HG03575 (cell line): Measurements from ENCODE around the gene TCERG1L.

Experiments used
- ATAC-seq: cut with Tn5 transposase; IDR thresholded peaks from one replicate; pipeline ENCODE4 v1.9.1; 2021; ENCODE audit not compliant: unreplicated experiment, insufficient number of reproducible peaks, low FRiP score; ENCODE audit errors: extremely low read depth

The TCERG1L gene

DNA sequence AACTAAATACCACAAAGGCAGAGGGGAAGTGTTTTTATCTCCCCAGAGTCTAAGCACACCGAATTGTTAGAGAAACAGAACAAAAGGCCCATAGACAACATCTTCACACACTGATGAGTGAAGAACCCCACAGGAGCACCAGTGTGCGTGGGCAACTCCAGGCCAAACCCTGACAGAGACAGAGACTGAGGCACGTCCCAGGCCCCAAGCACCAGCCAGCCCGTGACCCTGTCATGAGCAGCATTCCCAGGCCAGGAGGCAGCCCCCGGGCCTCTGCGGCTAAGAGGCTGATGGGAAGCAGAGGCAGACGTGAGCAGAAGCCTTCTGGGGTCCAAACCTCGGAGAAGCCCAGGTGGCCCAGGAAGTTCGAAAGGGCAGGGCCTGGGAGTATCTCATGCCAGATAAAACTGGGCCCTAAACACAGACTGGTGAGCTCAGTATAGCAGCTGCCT, 184.4 kb downstream of the TCERG1L start:
- ATAC-seq = no peak

DNA sequence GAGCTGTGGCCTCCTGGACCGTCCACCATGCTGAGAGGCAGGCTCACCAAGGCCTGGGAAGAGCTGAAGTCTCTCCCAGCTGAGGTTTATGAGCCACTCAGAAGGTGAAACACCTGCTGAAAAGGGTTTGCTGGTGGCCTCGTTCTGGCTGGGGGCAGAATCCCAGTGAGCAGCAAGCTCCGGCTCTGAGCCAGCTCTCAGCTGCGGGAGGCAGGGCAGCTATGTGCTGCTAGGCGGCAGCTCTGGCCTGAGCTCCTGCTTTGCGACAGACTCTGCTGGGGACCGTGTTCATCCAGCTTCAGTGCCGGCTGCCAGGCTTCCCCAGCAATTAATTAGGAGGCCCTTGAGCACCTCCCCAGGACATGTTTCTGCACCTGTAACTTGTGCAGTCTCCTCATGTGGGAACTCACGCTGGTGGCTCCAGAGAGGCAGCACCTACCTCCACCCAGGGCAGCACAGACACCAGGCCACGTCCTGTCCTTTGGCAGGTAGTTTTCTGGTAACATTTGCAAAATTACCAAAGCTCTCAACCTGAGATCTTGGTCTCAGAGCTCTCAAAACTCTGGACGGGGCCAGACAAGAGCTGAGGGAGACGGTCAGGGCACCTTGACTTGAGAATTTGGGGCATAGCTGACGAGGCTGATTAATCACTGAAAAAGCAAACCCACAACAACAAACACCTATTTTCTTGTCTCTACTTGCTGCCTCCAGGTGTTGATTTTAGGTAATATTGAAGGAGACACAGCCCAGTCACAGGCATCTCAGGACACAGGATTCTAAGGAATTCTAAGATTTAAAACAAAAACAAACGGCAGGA, 185.0 kb downstream of the TCERG1L start:
- no peak for ATAC-seq

DNA sequence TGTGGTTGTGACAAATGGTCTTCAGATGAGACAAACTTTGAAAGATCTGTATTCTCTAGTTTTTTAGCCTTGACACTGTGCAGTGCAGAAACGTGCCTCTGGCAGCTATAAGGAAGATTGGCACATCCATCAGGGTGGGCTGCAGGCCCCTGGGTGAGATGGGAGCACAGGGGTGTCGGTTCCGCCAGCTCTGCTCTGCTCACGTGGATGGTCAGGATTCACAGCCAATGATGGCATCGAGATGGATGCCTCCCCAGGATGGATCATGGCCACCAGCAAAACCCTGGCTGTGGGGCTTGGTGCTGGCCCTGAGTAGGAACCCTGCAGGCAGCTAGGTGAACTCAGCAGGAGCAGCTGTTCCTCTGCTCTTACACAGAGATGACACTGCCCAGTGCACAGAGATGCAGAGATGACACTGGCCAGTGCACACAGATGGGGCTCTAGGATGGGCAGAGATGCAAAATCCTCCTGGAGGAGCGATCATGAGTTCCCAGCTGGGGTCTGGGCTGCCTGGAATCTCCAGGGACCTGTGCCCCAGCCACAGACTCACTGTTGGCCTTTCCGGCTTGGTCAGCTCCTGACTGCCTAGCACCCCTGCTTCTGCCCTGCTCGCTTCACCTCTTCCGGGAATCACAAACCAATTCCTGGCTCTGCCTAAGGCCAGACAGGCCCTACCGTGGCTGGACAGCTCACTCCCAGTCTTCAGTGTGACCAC, 185.9 kb downstream of the TCERG1L start:
- no peak for ATAC-seq

DNA sequence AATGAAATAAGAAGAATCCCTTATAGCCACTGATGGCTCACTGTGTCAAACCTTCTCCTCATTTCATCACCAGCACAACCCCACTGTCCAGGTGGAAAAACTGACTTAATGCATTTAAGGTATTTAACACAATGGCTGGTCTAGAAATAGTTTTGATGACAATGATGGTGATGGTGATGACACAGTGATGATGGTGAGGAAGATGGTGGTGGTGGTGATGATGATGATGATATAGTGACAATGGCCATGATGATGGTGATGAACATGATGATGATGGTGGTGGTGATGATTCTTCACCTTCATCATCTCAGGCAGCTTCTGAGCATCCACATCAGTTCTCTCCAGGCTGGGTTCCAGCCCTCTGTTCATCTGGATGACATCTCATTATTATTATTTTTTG, 186.6 kb downstream of the TCERG1L start:
- no peak for ATAC-seq

DNA sequence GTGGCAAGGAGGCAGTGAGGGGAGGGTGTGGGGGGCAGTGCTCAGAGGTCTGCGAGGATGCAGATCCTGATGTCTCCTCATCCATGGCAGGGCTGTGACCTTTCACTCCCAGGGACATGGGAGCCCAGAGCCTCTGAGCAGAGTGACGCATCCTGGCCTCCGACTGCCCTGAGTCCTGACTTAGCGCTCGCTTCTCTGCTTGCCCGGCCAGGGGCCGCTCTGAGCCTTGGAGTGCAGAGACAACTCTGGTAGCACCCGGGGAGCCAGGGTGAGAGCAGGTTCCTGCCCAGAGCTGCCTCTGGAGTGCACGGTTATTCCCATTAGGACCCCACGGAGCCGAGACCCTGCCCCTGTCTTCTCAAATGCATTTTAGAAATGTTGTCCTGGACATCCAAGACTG, 188.0 kb downstream of the TCERG1L start:
- ATAC-seq = no peak

DNA sequence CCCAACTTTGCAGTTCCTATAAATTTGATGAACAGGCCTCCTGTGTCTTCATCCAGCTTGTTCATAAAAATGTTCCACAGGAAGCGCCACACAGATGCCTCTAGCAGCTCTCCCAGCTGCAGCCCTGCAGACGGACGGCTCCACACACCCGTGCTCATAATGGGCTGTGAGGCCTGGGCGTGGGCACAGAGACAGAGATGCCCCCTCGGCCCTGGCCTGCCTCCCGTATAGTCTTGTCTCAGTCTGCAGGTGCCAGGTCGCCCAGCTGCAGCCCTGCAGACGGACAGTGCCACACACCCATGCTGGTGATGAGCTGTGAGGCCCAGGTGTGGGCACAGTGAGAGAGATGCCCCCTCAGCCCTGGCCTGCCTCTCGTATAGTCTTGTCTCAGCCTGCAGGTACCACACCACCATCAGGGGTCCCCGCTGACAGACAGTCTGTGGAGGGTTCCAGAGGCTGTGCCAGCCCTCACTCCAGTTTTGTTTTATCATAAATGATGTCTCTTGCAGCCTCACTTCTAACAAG, 189.9 kb downstream of the TCERG1L start:
- ATAC-seq = no peak

DNA sequence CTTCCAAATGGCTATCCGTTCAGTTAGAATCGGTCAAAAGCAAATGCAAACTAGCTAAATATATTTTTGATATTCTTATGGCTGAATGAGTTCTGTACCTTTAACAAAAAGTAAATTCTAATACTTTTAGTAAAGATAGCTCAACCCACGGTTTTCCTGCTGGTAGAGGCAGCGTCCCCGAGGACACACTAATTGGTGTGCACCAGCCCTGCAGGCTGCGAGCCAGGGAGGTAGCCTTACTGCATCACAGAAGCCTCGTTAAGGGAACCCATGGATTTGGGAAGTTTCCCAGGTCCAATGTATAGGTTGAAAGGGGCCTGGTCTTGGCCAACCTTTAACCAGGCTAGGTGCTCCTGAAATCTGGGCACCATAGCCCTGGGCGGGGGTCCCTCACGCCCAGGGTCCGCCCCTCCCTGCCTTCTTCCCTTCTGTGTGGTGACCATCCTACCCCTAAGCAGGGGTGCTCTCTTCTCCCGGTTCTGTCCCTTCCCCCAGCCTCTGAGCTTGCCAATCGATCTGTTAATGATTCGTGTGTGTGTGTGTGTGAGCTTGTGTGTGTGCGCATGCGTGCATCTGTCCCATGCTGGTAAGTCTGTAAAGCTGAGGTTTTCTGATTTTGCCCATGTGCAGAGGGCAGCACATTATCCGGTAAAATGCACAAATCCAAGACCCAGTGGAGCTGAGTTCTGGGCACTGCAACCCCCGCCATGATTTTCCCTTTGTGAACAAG, 191.7 kb downstream of the TCERG1L start:
- no peak for ATAC-seq

DNA sequence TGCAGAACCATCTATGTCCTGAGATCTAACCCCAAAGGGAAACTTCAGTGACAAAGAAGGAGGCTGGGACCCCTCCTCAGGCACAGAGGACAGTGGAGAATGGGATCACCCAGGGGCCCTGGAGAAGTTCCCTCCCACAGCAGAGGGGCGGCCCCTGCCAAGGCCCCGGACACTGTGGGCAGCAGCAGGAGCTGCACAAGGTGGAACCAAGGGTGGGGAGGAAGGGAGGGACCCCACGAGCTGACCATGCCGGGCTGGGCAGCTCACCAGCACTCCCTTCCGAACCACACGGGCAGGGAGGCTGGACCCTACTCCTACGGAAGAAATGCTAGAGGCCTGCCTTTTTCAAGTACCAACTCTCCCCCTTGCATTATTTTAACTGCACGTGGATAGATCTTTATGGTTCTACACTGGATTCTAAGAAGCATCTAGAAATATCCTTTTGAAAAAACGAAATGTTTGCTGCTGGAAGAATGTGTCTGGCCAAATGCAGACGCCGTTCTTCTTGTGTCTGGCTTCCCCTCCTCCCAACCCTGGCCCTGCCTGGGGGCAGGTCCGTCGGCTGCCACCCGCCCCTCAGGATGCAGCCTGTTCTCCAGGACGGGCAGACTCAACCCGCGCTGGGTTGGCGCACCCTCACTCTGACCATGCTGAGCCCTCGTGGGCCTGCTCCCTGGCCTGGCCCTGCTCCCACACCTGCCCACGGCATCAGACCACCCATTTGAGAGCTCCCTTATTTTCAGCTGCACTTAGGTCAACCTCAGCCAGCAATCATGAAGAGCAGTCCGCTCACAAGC, 193.9 kb downstream of the TCERG1L start:
- ATAC-seq = no peak

DNA sequence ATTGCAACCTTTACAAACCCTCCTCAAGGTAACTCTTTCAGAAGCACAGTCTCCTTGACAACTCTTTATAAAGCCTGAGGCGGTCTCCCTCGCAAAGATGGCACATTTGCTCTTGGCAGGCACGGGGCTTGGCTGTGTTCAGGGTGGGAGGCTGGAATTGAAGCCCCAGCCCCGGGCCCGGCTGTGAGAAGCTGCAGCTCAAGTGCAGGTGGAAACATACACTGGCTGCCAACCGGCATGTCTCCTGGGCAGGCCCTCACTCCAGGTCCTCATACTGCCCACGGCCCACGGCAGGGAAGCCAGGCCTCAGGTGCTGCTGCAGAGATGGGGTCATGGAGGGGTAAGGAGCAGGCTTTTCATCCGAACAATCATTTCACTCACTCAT, 194.5 kb downstream of the TCERG1L start:
- ATAC-seq = no peak

DNA sequence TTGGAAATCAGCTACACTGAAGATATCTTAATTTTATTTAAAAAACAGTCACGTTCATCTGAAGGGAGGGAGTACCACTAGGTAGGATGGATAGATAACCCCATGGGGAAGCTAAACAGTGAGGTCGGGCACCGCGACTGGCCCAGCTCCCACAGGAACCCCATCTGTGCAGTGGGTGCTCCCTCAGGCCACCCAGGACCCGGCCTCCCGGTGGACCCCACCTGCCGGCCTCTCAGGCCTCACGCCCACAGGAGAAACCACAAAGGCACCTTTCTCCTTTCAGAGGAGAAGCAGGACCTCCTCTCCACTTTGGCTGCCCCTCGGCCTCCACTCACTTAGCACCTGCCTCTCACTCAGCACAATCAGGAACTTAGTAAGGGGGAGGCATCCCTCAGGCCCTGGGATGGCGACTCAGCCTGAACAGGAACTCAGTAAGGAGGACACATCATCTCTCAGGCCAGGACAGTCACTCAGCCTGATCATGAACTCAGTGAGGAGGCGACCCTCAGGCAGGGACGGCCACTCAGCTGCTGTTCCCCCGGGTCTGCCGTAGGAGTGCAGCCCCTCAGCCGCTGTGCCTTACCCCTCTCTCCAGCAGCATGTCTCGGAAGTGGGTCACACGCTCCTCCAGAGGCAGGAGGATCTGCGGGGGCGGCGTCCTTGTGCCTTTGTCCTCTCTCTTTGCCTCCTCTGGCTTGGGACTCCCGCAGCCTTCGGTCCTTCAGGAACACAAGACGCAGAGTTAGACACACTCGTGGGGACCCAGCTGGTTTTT, 195.1 kb downstream of the TCERG1L start:
- ATAC-seq = no peak

DNA sequence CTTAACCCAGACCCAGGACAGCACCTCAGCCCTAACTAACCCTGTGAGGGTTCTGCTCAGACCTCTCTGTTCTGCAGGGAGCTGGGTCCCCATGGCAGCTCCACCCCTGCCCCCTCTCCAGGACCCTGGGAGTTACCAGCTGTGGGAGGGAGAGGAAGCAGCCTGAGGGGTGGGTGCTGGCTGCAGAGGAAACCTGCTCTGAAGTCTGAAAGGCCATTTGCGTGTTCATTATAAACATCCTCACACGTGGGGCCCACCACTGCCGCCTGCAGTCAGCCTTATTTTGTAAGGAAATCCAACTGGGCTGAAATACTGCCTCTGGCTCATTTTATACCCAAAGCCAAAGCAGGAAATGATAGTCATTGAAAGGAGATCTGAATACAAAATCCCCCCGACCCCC, 195.7 kb downstream of the TCERG1L start:
- no peak for ATAC-seq

DNA sequence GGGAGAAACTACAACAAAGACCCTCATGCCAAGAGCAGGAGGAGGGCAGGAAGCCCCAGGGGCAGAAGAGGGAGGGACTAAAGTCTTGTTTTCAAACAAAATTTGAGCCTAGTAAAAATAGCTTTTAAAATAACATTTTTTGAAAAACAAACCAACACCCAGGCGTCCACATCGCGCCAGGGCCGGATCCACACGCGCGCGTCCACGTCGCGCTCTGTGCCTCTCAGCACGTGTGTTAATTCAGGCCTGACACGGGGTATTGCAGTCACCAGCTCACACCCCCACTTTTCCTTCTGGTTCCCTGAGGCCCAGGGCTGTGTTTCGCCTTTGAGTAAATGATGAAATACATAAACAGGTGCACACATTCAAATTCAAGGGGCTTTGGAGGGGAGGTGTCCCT, 196.2 kb downstream of the TCERG1L start:
- ATAC-seq = no peak

DNA sequence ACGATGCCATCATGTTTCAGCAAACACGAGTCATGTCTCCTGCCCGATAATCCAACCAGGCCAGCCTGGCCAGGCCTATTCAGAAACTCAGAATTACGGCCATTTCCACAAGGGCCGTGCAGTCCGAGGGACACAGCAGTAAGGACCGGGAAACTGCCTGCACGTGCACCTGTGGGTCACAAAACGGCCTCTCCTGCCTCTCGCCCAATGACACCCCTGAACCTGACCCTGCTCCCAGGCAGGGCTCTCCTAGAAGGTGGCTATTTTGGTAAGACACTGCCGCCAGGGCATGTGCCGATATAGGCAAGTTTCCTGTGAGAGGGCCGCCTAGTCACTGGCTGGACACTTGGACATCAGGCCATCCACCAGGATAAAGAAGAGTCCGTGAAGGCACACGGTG, 196.7 kb downstream of the TCERG1L start:
- ATAC-seq = no peak

DNA sequence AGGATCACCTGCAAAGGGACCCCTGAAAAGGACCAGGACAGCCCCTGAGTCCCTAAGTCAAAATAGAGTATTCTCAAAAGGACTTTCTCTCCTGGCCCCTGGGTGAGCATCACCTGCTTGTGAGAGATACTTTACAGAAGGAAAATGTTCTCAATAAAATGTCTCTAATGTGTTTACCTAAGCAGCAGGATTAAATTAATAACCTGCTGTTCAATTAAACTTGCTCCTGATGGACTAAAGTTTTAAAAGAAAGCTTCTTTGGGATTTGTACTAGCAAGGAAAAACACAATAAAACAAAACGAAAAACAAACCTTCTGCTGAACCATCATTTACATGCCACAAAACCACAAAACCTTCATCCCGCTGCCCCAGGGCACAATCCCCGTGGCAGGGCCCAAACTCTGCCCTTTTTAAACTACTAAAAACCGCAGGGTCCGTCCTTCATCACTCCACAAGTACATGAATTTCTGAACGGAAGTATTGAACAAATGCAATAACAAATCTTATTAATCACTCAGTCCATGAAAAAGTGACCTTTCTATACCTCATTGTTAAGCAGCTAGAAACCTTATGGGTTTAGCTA, 197.7 kb downstream of the TCERG1L start:
- ATAC-seq = no peak

DNA sequence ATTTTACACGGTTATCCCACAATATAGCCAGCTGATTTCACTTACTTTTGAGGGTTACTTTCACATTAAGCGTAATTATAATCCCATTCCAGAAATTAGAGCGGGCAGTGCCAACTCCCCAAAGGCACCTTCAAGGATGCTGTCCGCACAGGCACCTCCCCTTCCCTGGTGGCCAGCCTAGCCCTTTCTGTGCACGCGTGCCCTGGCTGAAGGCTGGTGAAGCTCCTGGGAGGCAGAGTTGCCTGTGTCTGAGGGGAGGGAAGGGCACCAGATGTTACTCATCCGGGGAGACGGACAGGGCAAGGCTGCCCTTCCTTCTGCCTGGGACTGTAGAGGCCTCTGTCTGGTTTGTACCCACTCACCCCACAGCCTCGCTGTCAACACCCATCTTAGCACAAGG, 198.4 kb downstream of the TCERG1L start:
- no peak for ATAC-seq

DNA sequence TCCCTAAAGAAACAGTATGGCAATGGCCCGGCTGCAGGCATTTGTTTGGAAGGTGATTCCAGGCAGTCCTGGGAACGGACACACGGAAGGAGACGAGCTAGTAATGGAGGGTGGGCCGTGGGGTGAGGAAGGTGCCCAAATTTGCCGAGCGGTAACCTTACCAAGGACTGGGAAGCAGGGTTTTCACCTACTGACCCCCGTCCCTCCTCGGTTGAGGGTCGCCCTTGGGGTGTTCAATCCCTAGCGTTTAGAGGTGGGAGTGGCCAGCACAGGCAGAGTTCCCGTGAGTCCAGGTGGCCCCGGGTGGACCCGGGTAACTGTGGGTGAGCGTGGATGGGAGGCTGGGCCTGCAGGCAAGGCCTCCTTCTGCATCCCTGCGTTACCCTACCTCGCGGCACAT, 198.8 kb downstream of the TCERG1L start:
- ATAC-seq = no peak

DNA sequence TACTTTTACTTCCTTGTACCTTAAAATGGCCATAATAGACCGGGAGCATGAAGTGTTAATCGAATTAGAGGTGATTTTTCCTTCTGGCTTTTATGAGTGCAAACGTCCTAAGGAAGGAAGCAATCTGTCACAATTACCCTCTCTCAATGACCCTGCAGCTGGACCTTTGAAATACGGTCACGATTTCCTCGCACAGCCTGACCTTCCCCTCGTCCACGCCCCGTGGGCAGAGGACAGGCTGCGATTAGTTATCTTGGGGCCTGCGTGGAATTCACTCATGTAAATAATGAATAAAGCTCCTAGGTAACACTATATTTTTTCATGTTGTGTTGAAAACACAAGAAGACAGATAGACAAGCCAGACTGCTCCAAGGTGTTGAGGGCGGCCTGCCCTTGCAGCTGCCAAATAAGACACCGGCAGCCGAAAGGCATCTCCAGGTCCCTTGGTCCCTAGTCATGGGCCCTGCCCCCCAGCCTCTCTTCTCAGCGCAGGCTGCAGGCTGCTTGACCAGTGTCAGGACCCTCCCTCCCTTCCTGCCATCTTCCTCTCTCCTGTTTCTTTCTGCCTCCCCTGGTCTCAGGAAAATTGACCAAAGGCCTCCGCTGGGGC, 199.9 kb downstream of the TCERG1L start:
- ATAC-seq = no peak
